Ishikawa (cell line): ENCODE data around the gene JMJD1C.

Experiments used
- CEBPB ChIP-seq: IDR thresholded peaks from 2 replicates; pipeline ENCODE4 v1.6.1; 2012
- CREB1 ChIP-seq: IDR thresholded peaks from 2 replicates; pipeline ENCODE4 v1.6.1; 2012; ENCODE audit warnings: low read depth
- EGR1 ChIP-seq: IDR thresholded peaks from 2 replicates; pipeline ENCODE4 v1.6.1; 2012
- EP300 ChIP-seq: IDR thresholded peaks from 2 replicates; pipeline ENCODE4 v1.6.1; 2012; ENCODE audit warnings: borderline replicate concordance
- FOXM1 ChIP-seq: IDR thresholded peaks from 2 replicates; pipeline ENCODE4 v1.6.1; 2012; ENCODE audit warnings: low read depth, borderline replicate concordance
- MAX ChIP-seq: IDR thresholded peaks from 2 replicates; pipeline ENCODE4 v1.6.1; 2012
- NFIC ChIP-seq: IDR thresholded peaks from 2 replicates; pipeline ENCODE4 v1.6.1; 2012
- RAD21 ChIP-seq: IDR thresholded peaks from 2 replicates; pipeline ENCODE4 v1.6.1; 2012; ENCODE audit warnings: low read depth
- TAF1 ChIP-seq: IDR thresholded peaks from 2 replicates; pipeline ENCODE4 v1.6.1; 2012; ENCODE audit warnings: low read depth, mild to moderate bottlenecking
- TCF12 ChIP-seq: IDR thresholded peaks from 2 replicates; pipeline ENCODE4 v1.6.1; 2012; ENCODE audit warnings: low read depth
- TEAD4 ChIP-seq: IDR thresholded peaks from 2 replicates; pipeline ENCODE4 v1.6.1; 2012
- YY1 ChIP-seq: IDR thresholded peaks from 2 replicates; pipeline ENCODE4 v1.6.1; 2012; ENCODE audit warnings: low read depth
- ZBTB7A ChIP-seq: IDR thresholded peaks from 2 replicates; pipeline ENCODE4 v1.6.1; 2012; ENCODE audit warnings: low read depth
- TF ChIP-seq, protein P1 (sequence below): IDR thresholded peaks from 2 replicates; pipeline ENCODE4 v1.6.1; 2012
- TF ChIP-seq, protein P2 (sequence below): IDR thresholded peaks from 2 replicates; pipeline ENCODE4 v1.6.1; 2012; ENCODE audit warnings: low read depth, mild to moderate bottlenecking

The JMJD1C gene

GRCh38 chr10:63331586-63331985 is 134.2 kb downstream of the JMJD1C start:
- TF ChIP-seq TCF12 (no peak), MAX (no peak), EGR1 (no peak), RAD21 (no peak), TEAD4 (no peak), YY1 (no peak), CEBPB (no peak), FOXM1 (no peak), NFIC (no peak), CREB1 (no peak), TAF1 (no peak), EP300 (no peak), ZBTB7A (no peak)
- TF ChIP-seq, protein P1, sequence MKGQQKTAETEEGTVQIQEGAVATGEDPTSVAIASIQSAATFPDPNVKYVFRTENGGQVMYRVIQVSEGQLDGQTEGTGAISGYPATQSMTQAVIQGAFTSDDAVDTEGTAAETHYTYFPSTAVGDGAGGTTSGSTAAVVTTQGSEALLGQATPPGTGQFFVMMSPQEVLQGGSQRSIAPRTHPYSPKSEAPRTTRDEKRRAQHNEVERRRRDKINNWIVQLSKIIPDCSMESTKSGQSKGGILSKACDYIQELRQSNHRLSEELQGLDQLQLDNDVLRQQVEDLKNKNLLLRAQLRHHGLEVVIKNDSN: no peak
- TF ChIP-seq, protein P2, sequence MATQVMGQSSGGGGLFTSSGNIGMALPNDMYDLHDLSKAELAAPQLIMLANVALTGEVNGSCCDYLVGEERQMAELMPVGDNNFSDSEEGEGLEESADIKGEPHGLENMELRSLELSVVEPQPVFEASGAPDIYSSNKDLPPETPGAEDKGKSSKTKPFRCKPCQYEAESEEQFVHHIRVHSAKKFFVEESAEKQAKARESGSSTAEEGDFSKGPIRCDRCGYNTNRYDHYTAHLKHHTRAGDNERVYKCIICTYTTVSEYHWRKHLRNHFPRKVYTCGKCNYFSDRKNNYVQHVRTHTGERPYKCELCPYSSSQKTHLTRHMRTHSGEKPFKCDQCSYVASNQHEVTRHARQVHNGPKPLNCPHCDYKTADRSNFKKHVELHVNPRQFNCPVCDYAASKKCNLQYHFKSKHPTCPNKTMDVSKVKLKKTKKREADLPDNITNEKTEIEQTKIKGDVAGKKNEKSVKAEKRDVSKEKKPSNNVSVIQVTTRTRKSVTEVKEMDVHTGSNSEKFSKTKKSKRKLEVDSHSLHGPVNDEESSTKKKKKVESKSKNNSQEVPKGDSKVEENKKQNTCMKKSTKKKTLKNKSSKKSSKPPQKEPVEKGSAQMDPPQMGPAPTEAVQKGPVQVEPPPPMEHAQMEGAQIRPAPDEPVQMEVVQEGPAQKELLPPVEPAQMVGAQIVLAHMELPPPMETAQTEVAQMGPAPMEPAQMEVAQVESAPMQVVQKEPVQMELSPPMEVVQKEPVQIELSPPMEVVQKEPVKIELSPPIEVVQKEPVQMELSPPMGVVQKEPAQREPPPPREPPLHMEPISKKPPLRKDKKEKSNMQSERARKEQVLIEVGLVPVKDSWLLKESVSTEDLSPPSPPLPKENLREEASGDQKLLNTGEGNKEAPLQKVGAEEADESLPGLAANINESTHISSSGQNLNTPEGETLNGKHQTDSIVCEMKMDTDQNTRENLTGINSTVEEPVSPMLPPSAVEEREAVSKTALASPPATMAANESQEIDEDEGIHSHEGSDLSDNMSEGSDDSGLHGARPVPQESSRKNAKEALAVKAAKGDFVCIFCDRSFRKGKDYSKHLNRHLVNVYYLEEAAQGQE: no peak

GRCh38 chr10:63324495-63324854 is 141.3 kb downstream of the JMJD1C start:
- TF ChIP-seq TAF1: no peak
- TF ChIP-seq TCF12: no peak
- no peak for TF ChIP-seq NFIC
- TF ChIP-seq, protein P1: no peak

DNA sequence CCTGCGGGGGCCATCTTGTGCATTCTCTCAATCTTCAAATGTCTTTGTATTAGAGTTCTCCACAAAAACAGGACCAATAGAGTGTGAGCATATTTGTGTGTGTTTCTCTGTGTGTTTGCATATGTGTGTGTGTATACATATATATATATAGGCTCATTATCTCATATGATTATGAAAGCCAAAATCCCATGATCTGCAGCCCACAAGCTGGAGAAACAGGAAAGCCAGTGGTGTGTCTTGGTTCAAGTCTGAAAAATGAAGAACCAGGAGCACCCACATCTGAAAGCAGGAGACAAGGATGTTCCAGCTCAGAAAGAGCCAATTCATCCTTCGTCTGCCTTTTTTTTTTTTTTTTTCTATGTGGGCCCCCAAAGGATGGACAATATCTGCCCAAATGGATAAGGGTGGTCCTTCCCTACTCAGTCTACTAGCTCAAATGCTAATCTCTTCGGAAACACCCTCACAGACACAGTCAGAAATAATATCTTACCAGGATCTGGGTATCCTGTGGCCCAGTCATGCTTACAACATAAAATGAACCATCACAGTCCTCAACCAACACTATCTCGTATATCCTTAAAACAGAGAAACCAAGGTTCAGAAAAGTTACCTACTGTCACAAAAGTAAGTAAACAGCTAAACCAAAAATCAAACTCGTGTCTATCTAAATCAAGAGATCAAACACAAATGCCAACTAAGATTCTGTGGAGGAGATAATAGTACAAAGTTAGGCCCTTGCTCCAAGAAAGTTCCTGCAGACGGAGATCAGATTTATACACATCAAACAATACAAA is 141.9 kb downstream of the JMJD1C start:
- TF ChIP-seq TAF1: no peak
- TF ChIP-seq, protein P1: no peak
- no peak for TF ChIP-seq FOXM1
- no peak for TF ChIP-seq RAD21

- TF ChIP-seq EP300: no peak
- TF ChIP-seq ZBTB7A: no peak
- TF ChIP-seq, protein P2: no peak
- no peak for TF ChIP-seq FOXM1
- TF ChIP-seq, protein P1: no peak
- TF ChIP-seq YY1: no peak
- no peak for TF ChIP-seq CEBPB
These were observed 145.1 kb downstream of the JMJD1C start for GRCh38 chr10:63320683-63321082.

- TF ChIP-seq CEBPB: no peak
- TF ChIP-seq, protein P1: no peak
- TF ChIP-seq CREB1: no peak
These were observed 146.5 kb downstream of the JMJD1C start for GRCh38 chr10:63319231-63319630.

GRCh38 chr10:63318491-63318890 is 147.3 kb downstream of the JMJD1C start:
- no peak for TF ChIP-seq NFIC
- no peak for TF ChIP-seq EGR1
- no peak for TF ChIP-seq CREB1
- no peak for TF ChIP-seq EP300
- no peak for TF ChIP-seq YY1
- no peak for TF ChIP-seq CEBPB
